Tibial nerve (tissue), 4 donors: Measurements from ENCODE around the gene SLC5A10. TPM values are rescaled to one million over a fixed set of nuclear protein-coding genes. Genes with fewer than 3 reads are reported as not detected.

Experiments used
- DNase-seq, 2 donors: peaks; one replicate each; pipeline ENCODE4 v3.0.0-alpha.2; 2019; ENCODE audit warnings: low spot score in 2 of 2
- H3K27ac ChIP-seq, 4 donors: fragments of 200-600 bp; sonication (generic) in 3 of 4; one replicate each; pipeline ENCODE4 v1.5.1; 2017 to 2019; ENCODE audit warnings: mild to moderate bottlenecking in 1 of 4
- H3K27me3 ChIP-seq, 2 donors: fragments of 200-600 bp; sonication (generic) in 1 of 2; one replicate each; pipeline versions ENCODE4 v1.5.1 to v1.6.0; 2017 to 2019
- H3K36me3 ChIP-seq, 3 donors: fragments of 200-600 bp; sonication (generic); one replicate each; pipeline ENCODE4 v1.5.1; 2018 to 2019
- H3K4me1 ChIP-seq, 4 donors: fragments of 200-600 bp; sonication (generic) in 3 of 4; one replicate each; pipeline ENCODE4 v1.5.1; 2017 to 2019
- H3K4me3 ChIP-seq, 4 donors: fragments of 200-600 bp; sonication (generic) in 3 of 4; one replicate each; pipeline ENCODE4 v1.5.1; 2017 to 2019; ENCODE audit warnings: mild to moderate bottlenecking in 1 of 4, moderate library complexity in 1 of 4
- H3K9me3 ChIP-seq, 4 donors: fragments of 200-600 bp; sonication (generic) in 3 of 4; one replicate each; pipeline ENCODE4 v1.5.1; 2017 to 2019
- EP300 ChIP-seq, 2 donors: sonication (generic); formaldehyde crosslinking; IDR thresholded peaks; one replicate each; pipeline ENCODE4 v1.6.1; 2017; ENCODE audit warnings: antibody characterized with exemption in 2 of 2, mild to moderate bottlenecking in 1 of 2
- POLR2A ChIP-seq, 2 donors: fragments of 450-650 bp; IDR thresholded peaks; one replicate each; pipeline ENCODE4 v1.6.1; 2017; ENCODE audit warnings: antibody characterized with exemption in 2 of 2, mild to moderate bottlenecking in 2 of 2, moderate library complexity in 2 of 2
- WGBS, 2 donors: methylation state at CpG; one replicate each; pipeline ENCODE4 v1.1.5; 2018; 5-methylcytosine and 5-hydroxymethylcytosine counted together
- total RNA-seq, 4 donors: library from RNA; depleted of rRNA; stranded (reverse); fragments of >200 nt; gene quantifications; one replicate each; pipeline ENCODE4 v1.1.0, GENCODE V29; 2016
- TF ChIP-seq, protein P1 (sequence below), 5 experiments: fragments of 200-600 bp in 3 of 5; fragments of 450-650 bp in 2 of 5; sonication (generic) in 3 of 5; IDR thresholded peaks; one replicate each; pipeline ENCODE4 v1.5.1; 2016 to 2019; ENCODE audit warnings: antibody characterized with exemption in 5 of 5, mild to moderate bottlenecking in 3 of 5, moderate library complexity in 2 of 5

SLC5A10 gene
- total RNA-seq, 4 donors from 2014 or later = not detected

DNA sequence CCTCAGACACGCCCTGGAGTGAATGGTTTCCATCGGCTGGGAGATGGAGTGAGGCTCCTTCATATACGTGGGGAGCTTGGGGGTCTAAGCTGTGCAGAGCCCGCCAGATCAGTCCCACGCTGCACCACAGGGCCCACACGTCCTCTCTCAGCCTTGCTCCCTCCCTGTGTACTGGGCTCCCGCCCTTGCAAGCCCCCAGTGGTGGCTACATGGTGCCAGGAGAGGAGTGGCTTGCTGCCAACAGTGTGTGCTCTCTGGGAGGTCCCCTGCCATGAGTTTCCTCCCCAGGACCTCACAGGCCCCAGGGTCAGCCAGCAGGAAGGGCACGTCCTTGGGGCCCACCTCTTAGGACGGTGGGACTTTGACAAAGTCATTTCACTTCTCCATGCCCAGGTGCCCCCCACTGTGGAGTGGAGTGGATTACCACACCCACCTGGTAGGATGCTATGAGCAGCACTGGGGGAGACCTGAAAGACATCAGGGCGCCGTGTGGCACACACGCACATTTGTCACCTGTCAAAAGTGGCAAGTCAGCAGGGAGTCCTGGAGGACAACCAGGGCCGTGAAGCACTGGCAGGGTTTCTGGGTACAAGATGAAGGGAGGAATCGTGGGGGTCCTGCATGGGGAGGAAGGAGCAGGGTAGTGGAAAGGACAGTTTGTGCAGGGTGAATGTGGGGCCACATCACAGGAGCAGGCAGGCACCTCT is 13.7 kb downstream of the SLC5A10 start:
- H3K4me3 ChIP-seq = no peak overlapping the region
- DNase-seq = no peak
- no peak overlapping the region for H3K27ac ChIP-seq
- peaks cover 0 to 25% (median 0%) of the 10 kb centered on the region in 4 donors for H3K4me1 ChIP-seq
- no peaks in the 10 kb centered on the region for H3K9me3 ChIP-seq
- 76 to 80% methylated on average over 14 of the region's 14 CpGs for WGBS, 2 donors
- no peaks in the 10 kb centered on the region for H3K27me3 ChIP-seq
- TF ChIP-seq EP300 (IDR thresholded peaks at IDR 0.05) = no peak
- TF ChIP-seq, protein P1, sequence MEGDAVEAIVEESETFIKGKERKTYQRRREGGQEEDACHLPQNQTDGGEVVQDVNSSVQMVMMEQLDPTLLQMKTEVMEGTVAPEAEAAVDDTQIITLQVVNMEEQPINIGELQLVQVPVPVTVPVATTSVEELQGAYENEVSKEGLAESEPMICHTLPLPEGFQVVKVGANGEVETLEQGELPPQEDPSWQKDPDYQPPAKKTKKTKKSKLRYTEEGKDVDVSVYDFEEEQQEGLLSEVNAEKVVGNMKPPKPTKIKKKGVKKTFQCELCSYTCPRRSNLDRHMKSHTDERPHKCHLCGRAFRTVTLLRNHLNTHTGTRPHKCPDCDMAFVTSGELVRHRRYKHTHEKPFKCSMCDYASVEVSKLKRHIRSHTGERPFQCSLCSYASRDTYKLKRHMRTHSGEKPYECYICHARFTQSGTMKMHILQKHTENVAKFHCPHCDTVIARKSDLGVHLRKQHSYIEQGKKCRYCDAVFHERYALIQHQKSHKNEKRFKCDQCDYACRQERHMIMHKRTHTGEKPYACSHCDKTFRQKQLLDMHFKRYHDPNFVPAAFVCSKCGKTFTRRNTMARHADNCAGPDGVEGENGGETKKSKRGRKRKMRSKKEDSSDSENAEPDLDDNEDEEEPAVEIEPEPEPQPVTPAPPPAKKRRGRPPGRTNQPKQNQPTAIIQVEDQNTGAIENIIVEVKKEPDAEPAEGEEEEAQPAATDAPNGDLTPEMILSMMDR (IDR thresholded peaks at IDR 0.05) = no peak
- TF ChIP-seq POLR2A (IDR thresholded peaks at IDR 0.05) = no peak
- H3K36me3 ChIP-seq = no peaks in the 10 kb centered on the region

DNA sequence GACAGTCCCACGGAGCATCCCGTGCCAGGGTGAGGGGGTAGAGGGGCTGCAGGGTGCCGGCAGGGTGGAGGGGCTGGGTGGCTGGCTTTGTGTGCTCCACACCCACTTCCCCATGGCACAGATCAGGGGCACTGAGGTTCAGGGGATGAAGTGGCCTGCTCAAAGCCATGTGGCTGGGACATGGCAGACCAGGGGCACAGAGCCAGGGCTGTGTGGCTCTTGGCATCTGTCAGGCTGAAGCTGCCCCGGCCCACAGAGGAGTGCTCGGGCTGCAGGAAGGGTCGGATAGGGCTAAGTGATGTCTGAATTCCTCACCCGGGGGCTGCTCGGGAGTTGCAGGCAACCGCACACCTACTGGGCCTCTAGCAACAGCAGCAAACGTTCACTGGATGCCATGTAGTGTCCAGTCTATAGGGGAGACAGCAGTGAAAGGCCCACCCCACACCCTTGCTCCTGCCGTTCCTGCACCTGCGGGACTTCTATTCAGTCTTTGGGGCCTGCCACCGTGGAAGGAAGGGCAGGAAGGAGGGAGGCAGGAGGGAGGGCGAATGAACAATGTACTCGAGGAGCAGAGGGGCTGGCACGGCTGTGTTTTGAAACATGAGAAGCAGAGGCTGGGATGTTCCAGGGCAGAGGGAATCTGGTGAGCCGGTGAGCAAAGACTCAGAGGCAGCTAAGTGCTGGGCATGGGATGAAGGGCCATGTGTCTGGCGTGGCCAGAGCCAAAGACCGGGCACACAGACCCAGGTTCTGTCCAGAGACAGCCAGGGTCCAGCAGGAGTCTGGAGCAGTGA is 15.1 kb downstream of the SLC5A10 start:
- Histone ChIP-seq H3K4me3 (no peak overlapping the region), H3K4me1 (peaks cover 0 to 14% (median 0%) of the 10 kb centered on the region in 4 donors), H3K27me3 (no peaks in the 10 kb centered on the region), H3K27ac (no peak overlapping the region), H3K9me3 (no peaks in the 10 kb centered on the region), H3K36me3 (no peaks in the 10 kb centered on the region)
- DNase-seq = no peak
- TF ChIP-seq, protein P1 (IDR thresholded peaks at IDR 0.05) = no peak
- TF ChIP-seq POLR2A (IDR thresholded peaks at IDR 0.05) (no peak), EP300 (IDR thresholded peaks at IDR 0.05) (no peak)
- WGBS, 2 donors = 48 to 50% methylated on average over 18 to 19 of the region's 19 CpGs

DNA sequence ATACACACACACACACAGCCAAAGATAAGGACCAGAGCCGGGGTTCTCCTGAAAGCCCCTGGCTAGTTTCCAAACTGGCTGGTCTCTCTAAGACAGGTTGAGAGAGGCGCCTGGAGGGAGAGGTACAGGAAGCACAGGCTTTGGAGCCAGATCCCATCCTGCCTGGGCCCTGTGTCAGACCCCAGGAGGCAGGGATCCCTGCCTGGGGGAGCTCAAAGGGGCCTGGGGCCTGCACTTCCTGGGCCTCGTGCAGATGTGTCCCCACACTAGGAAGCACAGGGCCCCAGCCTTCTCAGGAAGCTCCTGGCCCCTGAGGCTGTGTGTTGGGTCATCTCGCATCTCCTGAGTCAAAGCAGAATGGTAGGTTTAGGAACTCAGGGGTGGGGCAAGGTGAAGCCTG is 16.0 kb downstream of the SLC5A10 start:
- Histone ChIP-seq H3K27ac (no peak overlapping the region), H3K4me3 (no peak overlapping the region), H3K4me1 (peaks cover 0 to 14% (median 0%) of the 10 kb centered on the region in 4 donors), H3K9me3 (no peaks in the 10 kb centered on the region), H3K27me3 (no peaks in the 10 kb centered on the region), H3K36me3 (no peaks in the 10 kb centered on the region)
- DNase-seq = no peak
- TF ChIP-seq EP300 (IDR thresholded peaks at IDR 0.05) (no peak), POLR2A (IDR thresholded peaks at IDR 0.05) (no peak)
- TF ChIP-seq, protein P1 (IDR thresholded peaks at IDR 0.05) = no peak
- 58 to 73% methylated on average over 4 of the region's 4 CpGs for WGBS, 2 donors

DNA sequence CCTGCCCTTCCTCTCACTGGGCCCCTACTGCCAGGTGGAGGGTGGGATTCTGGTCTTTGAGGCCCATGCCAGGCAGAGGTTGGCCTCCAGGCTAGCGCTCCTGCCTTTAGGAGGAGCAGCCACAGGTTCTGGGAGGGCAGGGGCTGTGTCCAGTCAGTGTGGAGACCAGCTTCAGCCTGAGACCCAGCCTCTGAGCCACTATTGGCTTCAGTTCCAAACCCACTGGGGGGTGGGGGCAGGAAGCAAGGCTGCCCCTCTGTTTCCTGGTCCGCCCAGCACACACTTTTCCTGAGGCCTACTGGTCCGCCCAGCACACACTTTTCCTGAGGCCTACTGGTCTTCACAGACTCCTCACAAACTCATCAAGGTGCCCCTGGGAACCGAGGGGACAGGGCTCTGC is 16.4 kb downstream of the SLC5A10 start:
- Histone ChIP-seq H3K4me3 (no peak overlapping the region), H3K27me3 (no peaks in the 10 kb centered on the region), H3K27ac (no peak overlapping the region), H3K36me3 (no peaks in the 10 kb centered on the region), H3K9me3 (no peaks in the 10 kb centered on the region), H3K4me1 (peaks cover 0 to 14% (median 0%) of the 10 kb centered on the region in 4 donors)
- DNase-seq = no peak
- 80% methylated on average over 4 of the region's 4 CpGs for WGBS, 2 donors
- TF ChIP-seq, protein P1 (IDR thresholded peaks at IDR 0.05) = no peak
- TF ChIP-seq POLR2A (IDR thresholded peaks at IDR 0.05) = no peak
- TF ChIP-seq EP300 (IDR thresholded peaks at IDR 0.05) = no peak
